ENCODE data around the gene ZNF280D.

DNA sequence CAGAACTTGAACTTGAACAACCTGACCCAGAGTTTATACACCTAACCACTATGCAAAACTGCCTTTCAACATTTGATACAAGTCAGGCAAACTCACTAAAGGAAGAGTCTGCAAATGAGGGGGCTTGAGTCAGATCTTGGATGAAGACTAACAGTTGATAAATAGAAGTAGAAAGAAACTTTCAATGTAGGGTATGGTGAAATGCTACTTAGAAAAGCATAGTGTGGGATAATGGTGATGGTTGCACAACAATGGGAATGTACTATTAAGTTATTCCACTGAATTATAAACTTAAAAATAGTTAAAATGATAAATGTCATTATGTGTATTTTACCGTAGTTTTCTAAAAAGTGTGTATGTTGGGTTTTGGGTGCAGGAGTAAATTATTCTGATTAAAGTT, 19.7 kb upstream of the ZNF280D start:
- TF ChIP-seq POGZ (CRISPR knock-in tag; IDR thresholded peaks at IDR 0.05) (no peak), MXI1 (IDR thresholded peaks at IDR 0.05; ENCODE audit: borderline replicate concordance, low read depth, low read length) (no peak), EZH2 (conservative IDR thresholded peaks at IDR 0.05; ENCODE audit: low read depth, low read length) (no peak), ZNF569 (CRISPR knock-in tag; IDR thresholded peaks at IDR 0.05; ENCODE audit: borderline replicate concordance) (no peak), FOXC1 (CRISPR knock-in tag; IDR thresholded peaks at IDR 0.05; ENCODE audit: borderline replicate concordance) (no peak), HHEX (CRISPR knock-in tag; IDR thresholded peaks at IDR 0.05) (no peak)
- TF ChIP-seq, protein P1, sequence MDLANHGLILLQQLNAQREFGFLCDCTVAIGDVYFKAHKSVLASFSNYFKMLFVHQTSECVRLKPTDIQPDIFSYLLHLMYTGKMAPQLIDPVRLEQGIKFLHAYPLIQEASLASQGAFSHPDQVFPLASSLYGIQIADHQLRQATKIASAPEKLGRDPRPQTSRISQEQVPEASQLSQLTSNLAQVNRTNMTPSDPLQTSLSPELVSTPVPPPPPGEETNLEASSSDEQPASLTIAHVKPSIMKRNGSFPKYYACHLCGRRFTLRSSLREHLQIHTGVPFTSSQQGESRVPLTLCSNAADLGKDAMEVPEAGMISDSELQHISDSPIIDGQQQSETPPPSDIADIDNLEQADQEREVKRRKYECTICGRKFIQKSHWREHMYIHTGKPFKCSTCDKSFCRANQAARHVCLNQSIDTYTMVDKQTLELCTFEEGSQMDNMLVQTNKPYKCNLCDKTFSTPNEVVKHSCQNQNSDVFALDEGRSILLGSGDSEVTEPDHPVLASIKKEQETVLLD (CRISPR knock-in tag; IDR thresholded peaks at IDR 0.05; ENCODE audit: low read depth), result no peak
- TF ChIP-seq, protein P2, sequence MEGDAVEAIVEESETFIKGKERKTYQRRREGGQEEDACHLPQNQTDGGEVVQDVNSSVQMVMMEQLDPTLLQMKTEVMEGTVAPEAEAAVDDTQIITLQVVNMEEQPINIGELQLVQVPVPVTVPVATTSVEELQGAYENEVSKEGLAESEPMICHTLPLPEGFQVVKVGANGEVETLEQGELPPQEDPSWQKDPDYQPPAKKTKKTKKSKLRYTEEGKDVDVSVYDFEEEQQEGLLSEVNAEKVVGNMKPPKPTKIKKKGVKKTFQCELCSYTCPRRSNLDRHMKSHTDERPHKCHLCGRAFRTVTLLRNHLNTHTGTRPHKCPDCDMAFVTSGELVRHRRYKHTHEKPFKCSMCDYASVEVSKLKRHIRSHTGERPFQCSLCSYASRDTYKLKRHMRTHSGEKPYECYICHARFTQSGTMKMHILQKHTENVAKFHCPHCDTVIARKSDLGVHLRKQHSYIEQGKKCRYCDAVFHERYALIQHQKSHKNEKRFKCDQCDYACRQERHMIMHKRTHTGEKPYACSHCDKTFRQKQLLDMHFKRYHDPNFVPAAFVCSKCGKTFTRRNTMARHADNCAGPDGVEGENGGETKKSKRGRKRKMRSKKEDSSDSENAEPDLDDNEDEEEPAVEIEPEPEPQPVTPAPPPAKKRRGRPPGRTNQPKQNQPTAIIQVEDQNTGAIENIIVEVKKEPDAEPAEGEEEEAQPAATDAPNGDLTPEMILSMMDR (CRISPR knock-in tag; IDR thresholded peaks at IDR 0.05), result no peak
- TF ChIP-seq, protein P3, sequence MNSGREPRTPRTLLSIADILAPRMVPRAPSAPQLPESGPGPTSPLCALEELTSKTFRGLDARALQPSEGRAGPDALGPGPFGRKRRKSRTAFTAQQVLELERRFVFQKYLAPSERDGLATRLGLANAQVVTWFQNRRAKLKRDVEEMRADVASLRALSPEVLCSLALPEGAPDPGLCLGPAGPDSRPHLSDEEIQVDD (CRISPR knock-in tag; IDR thresholded peaks at IDR 0.05; ENCODE audit: borderline replicate concordance), result no peak
- TF ChIP-seq, protein P4, sequence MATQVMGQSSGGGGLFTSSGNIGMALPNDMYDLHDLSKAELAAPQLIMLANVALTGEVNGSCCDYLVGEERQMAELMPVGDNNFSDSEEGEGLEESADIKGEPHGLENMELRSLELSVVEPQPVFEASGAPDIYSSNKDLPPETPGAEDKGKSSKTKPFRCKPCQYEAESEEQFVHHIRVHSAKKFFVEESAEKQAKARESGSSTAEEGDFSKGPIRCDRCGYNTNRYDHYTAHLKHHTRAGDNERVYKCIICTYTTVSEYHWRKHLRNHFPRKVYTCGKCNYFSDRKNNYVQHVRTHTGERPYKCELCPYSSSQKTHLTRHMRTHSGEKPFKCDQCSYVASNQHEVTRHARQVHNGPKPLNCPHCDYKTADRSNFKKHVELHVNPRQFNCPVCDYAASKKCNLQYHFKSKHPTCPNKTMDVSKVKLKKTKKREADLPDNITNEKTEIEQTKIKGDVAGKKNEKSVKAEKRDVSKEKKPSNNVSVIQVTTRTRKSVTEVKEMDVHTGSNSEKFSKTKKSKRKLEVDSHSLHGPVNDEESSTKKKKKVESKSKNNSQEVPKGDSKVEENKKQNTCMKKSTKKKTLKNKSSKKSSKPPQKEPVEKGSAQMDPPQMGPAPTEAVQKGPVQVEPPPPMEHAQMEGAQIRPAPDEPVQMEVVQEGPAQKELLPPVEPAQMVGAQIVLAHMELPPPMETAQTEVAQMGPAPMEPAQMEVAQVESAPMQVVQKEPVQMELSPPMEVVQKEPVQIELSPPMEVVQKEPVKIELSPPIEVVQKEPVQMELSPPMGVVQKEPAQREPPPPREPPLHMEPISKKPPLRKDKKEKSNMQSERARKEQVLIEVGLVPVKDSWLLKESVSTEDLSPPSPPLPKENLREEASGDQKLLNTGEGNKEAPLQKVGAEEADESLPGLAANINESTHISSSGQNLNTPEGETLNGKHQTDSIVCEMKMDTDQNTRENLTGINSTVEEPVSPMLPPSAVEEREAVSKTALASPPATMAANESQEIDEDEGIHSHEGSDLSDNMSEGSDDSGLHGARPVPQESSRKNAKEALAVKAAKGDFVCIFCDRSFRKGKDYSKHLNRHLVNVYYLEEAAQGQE (IDR thresholded peaks at IDR 0.05; ENCODE audit: borderline replicate concordance in 1 of 2, low read depth in 1 of 2, low read length in 2 of 2), result no peak
